Lower leg skin (tissue), 3 donors: ENCODE data around the gene RUNX1.

Source experiments
- POLR2A ChIP-seq, 2 donors: fragments of 450-650 bp; IDR thresholded peaks; one replicate each; pipeline ENCODE4 v1.6.1; 2016 to 2017; ENCODE audit warnings: antibody characterized with exemption in 2 of 2, mild to moderate bottlenecking in 1 of 2, moderate library complexity in 1 of 2
- TF ChIP-seq, protein P1 (sequence below), 3 donors: fragments of 450-650 bp; IDR thresholded peaks; one replicate each; pipeline ENCODE4 v1.5.1; 2016; ENCODE audit warnings: antibody characterized with exemption in 3 of 3, mild to moderate bottlenecking in 3 of 3, moderate library complexity in 2 of 3

DNA sequence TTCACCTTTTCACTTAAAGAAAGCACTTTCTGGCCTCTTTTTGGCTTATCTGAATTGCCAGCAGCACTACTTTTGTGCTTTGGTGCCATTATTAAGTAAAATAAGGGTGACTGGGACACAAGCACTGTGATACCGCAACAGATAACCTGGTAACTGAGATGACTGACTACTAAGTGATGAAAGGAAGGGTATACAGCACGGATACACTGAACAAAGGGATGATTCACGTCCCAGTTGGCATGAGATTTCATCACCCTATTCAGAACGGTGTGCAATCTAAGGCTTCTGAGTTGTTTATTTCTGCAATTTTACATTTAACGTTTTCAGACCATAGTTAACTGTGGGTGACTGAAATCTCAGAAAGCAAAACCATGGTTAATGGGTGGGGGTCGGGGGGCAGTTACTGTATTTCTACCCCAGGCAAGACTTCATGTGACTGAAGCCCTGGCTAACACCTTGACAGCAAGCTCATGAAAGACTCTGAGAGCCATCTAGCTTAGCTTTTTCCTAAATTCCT is 277.5 kb downstream of the RUNX1 start:
- TF ChIP-seq, protein P1, sequence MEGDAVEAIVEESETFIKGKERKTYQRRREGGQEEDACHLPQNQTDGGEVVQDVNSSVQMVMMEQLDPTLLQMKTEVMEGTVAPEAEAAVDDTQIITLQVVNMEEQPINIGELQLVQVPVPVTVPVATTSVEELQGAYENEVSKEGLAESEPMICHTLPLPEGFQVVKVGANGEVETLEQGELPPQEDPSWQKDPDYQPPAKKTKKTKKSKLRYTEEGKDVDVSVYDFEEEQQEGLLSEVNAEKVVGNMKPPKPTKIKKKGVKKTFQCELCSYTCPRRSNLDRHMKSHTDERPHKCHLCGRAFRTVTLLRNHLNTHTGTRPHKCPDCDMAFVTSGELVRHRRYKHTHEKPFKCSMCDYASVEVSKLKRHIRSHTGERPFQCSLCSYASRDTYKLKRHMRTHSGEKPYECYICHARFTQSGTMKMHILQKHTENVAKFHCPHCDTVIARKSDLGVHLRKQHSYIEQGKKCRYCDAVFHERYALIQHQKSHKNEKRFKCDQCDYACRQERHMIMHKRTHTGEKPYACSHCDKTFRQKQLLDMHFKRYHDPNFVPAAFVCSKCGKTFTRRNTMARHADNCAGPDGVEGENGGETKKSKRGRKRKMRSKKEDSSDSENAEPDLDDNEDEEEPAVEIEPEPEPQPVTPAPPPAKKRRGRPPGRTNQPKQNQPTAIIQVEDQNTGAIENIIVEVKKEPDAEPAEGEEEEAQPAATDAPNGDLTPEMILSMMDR (IDR thresholded peaks at IDR 0.05): no peak
- TF ChIP-seq POLR2A (IDR thresholded peaks at IDR 0.05): no peak
